ENCODE data around the gene DOCK11. TPM values are rescaled to one million over a fixed set of nuclear protein-coding genes. Genes with fewer than 3 reads are reported as not detected.

The DOCK11 gene
- total and polyA plus RNA-seq, 2 donors (not counting 3 experiments of a cell fraction or from before 2014, with no cell fraction given), result 0.37 to 0.86 TPM

- ChIA-PET CTCF (interaction anchor here (1.3 kb wide), 1 partner anchor 13 kb away, joined by 4 read pairs; no protein-coding TSS in a partner anchor), POLR2A (no interaction called here)
- Histone ChIP-seq H2AFZ (ENCODE audit: low read depth, low read length) (no peak overlapping the region), H3K27ac (ENCODE audit: insufficient read depth, low read depth, low read length) (no peak overlapping the region), H3K79me2 (ENCODE audit: control insufficient read depth, insufficient read depth, low read length) (no peaks in the 10 kb centered on the region), H4K20me1 (replicated peaks; ENCODE audit: control insufficient read depth, extremely low read depth, insufficient read depth, low read length) (no peaks in the 10 kb centered on the region), H3K4me1 (ENCODE audit: control insufficient read depth, extremely low read depth, insufficient read depth, low read length) (no peaks in the 10 kb centered on the region), H3K9me3 (replicated peaks; ENCODE audit: control insufficient read depth, insufficient read depth, low read length) (no peaks in the 10 kb centered on the region), H3K4me2 (ENCODE audit: insufficient read depth, low read length) (no peak overlapping the region), H3K36me3 (ENCODE audit: control insufficient read depth in 2 of 2, extremely low read depth in 1 of 2, insufficient read depth in 2 of 2, low read length in 2 of 2) (no peaks in the 10 kb centered on the region), H3K9me1 (replicated peaks; ENCODE audit: control insufficient read depth, extremely low read depth, insufficient read depth, low read length) (no peaks in the 10 kb centered on the region), H3K27me3 (ENCODE audit: control insufficient read depth in 2 of 2, insufficient read depth in 2 of 2, low read length in 2 of 2) (no peaks in the 10 kb centered on the region), H3K9ac (replicated peaks; ENCODE audit: extremely low read depth, insufficient read depth, low read length) (no peak overlapping the region), H3K4me3 (replicated peaks in 1 of 3; ENCODE audit: insufficient read depth in 1 of 3, low read depth in 1 of 3, low read length in 3 of 3) (no peak overlapping the region)
- FAIRE-seq, result no peak
- no TSS peak for BruUV-seq (replicated peaks)
- dilution Hi-C loops (cut with MboI; ENCODE audit: extremely low pct_ligation_motif_present, low sequenced_read_pairs), result no loop called here
- DNase-seq (ENCODE audit: low read depth, low spot score), result no peak
- TF ChIP-seq GATA2 (IDR thresholded peaks at IDR 0.05; ENCODE audit: insufficient read depth, insufficient read length, low read depth, low read length) (no peak), POLR2AphosphoS5 (IDR thresholded peaks at IDR 0.05; ENCODE audit: insufficient read depth, low read depth, low read length) (no peak), MYC (IDR thresholded peaks at IDR 0.05; ENCODE audit: low read depth, low read length) (no peak), EZH2 (IDR thresholded peaks at IDR 0.05; ENCODE audit: borderline replicate concordance, low read depth, low read length, severe bottlenecking) (no peak), JUN (IDR thresholded peaks at IDR 0.05; ENCODE audit: borderline replicate concordance, insufficient read depth, insufficient read length, low read depth) (no peak), POLR2A (IDR thresholded peaks at IDR 0.05; ENCODE audit: low read depth, low read length) (no peak), FOS (IDR thresholded peaks at IDR 0.05; ENCODE audit: borderline replicate concordance, insufficient read depth, low read length) (no peak)
- TF ChIP-seq, protein P1, sequence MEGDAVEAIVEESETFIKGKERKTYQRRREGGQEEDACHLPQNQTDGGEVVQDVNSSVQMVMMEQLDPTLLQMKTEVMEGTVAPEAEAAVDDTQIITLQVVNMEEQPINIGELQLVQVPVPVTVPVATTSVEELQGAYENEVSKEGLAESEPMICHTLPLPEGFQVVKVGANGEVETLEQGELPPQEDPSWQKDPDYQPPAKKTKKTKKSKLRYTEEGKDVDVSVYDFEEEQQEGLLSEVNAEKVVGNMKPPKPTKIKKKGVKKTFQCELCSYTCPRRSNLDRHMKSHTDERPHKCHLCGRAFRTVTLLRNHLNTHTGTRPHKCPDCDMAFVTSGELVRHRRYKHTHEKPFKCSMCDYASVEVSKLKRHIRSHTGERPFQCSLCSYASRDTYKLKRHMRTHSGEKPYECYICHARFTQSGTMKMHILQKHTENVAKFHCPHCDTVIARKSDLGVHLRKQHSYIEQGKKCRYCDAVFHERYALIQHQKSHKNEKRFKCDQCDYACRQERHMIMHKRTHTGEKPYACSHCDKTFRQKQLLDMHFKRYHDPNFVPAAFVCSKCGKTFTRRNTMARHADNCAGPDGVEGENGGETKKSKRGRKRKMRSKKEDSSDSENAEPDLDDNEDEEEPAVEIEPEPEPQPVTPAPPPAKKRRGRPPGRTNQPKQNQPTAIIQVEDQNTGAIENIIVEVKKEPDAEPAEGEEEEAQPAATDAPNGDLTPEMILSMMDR (IDR thresholded peaks at IDR 0.05; ENCODE audit: extremely low read depth in 1 of 2, insufficient read depth in 1 of 2, low read depth in 1 of 2, low read length in 2 of 2), result no peak
- TF ChIP-seq, protein P2, sequence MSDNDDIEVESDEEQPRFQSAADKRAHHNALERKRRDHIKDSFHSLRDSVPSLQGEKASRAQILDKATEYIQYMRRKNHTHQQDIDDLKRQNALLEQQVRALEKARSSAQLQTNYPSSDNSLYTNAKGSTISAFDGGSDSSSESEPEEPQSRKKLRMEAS (IDR thresholded peaks at IDR 0.05; ENCODE audit: insufficient read depth, insufficient read length), result no peak
- intact Hi-C loops (cut with micrococcal nuclease), result no loop called here
Measured at GRCh38 chrX:118589227-118589626, 93.6 kb downstream of the DOCK11 start.
